ENCODE data around the gene CUBN. TPM values are rescaled to one million over a fixed set of nuclear protein-coding genes. Genes with fewer than 3 reads are reported as not detected.

Gene CUBN
- total RNA-seq, 2 experiments from 2014 or later: 7.9 to 9.2 TPM

DNA sequence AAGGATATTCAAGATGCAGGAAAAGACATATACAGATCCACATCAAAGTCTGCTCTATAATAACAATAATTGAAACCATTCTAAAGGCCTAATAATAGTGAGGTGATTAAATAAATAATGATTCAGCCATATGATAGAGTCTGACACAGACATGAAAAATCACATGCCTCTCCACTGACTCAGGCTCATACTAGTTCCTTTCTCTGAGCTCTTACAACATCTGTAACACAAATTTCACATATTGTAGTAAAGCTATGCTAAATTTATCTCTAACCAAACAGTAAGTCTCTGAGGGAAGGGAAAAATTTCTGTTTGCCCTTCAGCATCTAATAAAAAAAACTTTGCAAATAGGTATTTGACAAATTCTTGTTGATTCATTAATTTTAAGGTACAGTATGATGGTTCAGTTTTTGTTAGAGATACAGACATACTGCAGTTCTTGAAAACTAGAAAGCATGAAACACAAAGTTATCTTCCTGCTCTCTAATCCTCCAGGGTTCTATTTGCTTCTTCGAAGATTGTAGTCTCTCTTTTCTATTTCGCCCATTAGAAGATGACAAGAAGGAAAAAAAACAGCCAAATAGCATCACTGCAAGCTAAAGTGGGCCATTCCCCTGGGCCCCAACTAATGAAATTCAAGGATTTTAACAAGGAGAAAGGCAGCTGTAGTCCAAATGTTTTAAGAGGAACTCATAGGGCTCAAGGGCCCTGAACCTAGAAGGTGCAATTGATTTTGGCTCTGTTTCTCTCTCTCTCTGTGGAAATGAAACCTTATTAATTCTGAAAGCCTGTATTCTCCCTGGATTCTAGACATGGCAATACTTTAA, 53.9 kb downstream of the CUBN start:
- Histone ChIP-seq H3K36me3 (ENCODE audit: insufficient read depth, low read length) (no peaks in the 10 kb centered on the region), H3K4me1 (ENCODE audit: insufficient read depth, low read length) (no peaks in the 10 kb centered on the region), H3K27ac (ENCODE audit: low read depth in 1 of 2, low read length in 2 of 2) (no peak overlapping the region), H3K27me3 (ENCODE audit: control insufficient read depth in 1 of 2, insufficient read depth in 2 of 2, low read length in 2 of 2) (no peaks in the 10 kb centered on the region), H3K4me3 (ENCODE audit: low read length) (no peak overlapping the region), H3K9me3 (ENCODE audit: control insufficient read depth in 1 of 2, insufficient read depth in 1 of 2, low read length in 2 of 2) (no peaks in the 10 kb centered on the region)
- Mint-ChIP-seq H3K9me3 (no peaks in the 10 kb centered on the region), H3K4me1 (ENCODE audit: low read depth) (no peaks in the 10 kb centered on the region), H3K27me3 (no peaks in the 10 kb centered on the region), H3K36me3 (ENCODE audit: low read depth) (peaks cover 28% of the 10 kb centered on the region), H3K27ac (no peak overlapping the region), H3K4me3 (no peak overlapping the region)
- ATAC-seq (ENCODE audit: poor library complexity): no peak
- intact Hi-C loops (cut with DNase I, micrococcal nuclease): loop anchor here in 1 of 2 experiments (5.0 kb wide), 1 partner anchor 43 kb away; no protein-coding TSS in a partner anchor
- ChIA-PET CTCF (no interaction called here), POLR2A (no interaction called here)
- DNase-seq: peak in 2 of 14 experiments; percentile 42 to 56
- TF ChIP-seq, protein P1, sequence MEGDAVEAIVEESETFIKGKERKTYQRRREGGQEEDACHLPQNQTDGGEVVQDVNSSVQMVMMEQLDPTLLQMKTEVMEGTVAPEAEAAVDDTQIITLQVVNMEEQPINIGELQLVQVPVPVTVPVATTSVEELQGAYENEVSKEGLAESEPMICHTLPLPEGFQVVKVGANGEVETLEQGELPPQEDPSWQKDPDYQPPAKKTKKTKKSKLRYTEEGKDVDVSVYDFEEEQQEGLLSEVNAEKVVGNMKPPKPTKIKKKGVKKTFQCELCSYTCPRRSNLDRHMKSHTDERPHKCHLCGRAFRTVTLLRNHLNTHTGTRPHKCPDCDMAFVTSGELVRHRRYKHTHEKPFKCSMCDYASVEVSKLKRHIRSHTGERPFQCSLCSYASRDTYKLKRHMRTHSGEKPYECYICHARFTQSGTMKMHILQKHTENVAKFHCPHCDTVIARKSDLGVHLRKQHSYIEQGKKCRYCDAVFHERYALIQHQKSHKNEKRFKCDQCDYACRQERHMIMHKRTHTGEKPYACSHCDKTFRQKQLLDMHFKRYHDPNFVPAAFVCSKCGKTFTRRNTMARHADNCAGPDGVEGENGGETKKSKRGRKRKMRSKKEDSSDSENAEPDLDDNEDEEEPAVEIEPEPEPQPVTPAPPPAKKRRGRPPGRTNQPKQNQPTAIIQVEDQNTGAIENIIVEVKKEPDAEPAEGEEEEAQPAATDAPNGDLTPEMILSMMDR (IDR thresholded peaks at IDR 0.05): no peak

DNA sequence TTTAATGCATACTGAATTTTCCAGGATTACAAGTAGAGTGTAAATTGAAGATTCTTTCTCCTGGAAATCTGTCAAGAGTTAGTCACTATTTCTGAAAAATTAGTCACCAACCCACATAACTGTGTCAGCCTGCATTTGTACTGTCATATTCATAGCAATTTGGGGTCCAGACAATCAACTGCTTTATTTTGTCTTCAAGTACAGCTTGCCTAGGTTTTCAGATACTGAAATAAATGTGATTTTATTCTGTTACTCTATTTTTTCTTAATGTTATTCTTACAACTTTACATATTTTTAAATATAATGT, 55.1 kb downstream of the CUBN start:
- DNase-seq (peak in 1 of 14 experiments; percentile 22), ATAC-seq (ENCODE audit: poor library complexity) (no peak)
- Histone ChIP-seq H3K36me3 (ENCODE audit: insufficient read depth, low read length) (no peaks in the 10 kb centered on the region), H3K4me1 (ENCODE audit: insufficient read depth, low read length) (no peaks in the 10 kb centered on the region), H3K27ac (ENCODE audit: low read depth in 1 of 2, low read length in 2 of 2) (no peak overlapping the region), H3K4me3 (ENCODE audit: low read length) (no peak overlapping the region), H3K27me3 (ENCODE audit: control insufficient read depth in 1 of 2, insufficient read depth in 2 of 2, low read length in 2 of 2) (no peaks in the 10 kb centered on the region), H3K9me3 (ENCODE audit: control insufficient read depth in 1 of 2, insufficient read depth in 1 of 2, low read length in 2 of 2) (no peaks in the 10 kb centered on the region)
- no peaks in the 10 kb centered on the region for H3K4me1 Mint-ChIP-seq (ENCODE audit: low read depth)
- CTCF ChIA-PET: interaction anchor here (0.7 to 0.9 kb wide), 2 partner anchors 24 to 31 kb away, joined by 3 read pairs; no protein-coding TSS in a partner anchor
- no peak overlapping the region for H3K4me3 Mint-ChIP-seq
- no peaks in the 10 kb centered on the region for H3K9me3 Mint-ChIP-seq
- H3K36me3 Mint-ChIP-seq (ENCODE audit: low read depth): peaks cover 29% of the 10 kb centered on the region
- POLR2A ChIA-PET: no interaction called here
- intact Hi-C loops (cut with DNase I, micrococcal nuclease): no loop called here
- TF ChIP-seq, protein P1 (IDR thresholded peaks at IDR 0.05): no peak
- H3K27ac Mint-ChIP-seq: no peak overlapping the region
- no peaks in the 10 kb centered on the region for H3K27me3 Mint-ChIP-seq

DNA sequence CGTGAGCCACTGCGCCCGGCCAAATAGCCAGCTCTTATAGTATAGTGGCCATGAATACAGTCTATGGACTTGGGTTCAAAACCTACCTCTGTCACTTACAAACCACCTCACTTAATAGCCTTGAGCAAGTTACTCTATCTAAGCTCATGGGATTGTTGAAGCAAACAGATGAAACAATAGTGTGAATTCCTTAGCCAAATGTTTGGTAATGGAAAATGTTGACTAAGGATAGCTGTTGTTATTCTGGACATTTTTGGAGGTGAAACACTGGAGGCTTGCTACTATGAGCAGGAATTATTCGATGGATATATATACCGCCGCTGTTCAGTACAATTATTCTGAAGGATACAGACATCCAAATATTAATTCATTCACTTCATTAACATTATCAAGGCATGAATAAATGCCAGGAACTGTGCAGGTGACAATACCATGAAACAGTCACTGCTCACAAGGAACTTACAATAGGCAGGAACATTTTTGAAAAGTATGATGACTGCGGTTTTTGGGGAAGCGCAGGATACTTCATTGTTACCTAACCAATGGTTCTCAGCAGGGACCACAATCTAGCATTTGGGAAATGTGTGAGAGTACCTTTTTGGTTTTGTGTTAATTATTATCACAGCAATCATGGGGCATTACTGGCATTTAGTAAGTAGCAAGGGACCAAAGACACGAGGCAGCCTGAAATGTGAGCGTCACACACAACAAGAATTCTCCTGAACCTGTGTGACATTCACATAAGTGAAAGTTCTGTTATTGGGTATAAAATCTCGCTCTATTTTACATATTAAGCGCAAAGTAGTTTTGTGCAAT, 55.7 kb downstream of the CUBN start:
- Mint-ChIP-seq H3K27ac (no peak overlapping the region), H3K4me1 (ENCODE audit: low read depth) (no peaks in the 10 kb centered on the region), H3K27me3 (no peaks in the 10 kb centered on the region), H3K9me3 (no peaks in the 10 kb centered on the region), H3K4me3 (no peak overlapping the region), H3K36me3 (ENCODE audit: low read depth) (peaks cover 33% of the 10 kb centered on the region)
- ATAC-seq (ENCODE audit: poor library complexity) (no peak), DNase-seq (no peak)
- intact Hi-C loops (cut with DNase I, micrococcal nuclease): no loop called here
- Histone ChIP-seq H3K27me3 (ENCODE audit: control insufficient read depth in 1 of 2, insufficient read depth in 2 of 2, low read length in 2 of 2) (no peaks in the 10 kb centered on the region), H3K4me3 (ENCODE audit: low read length) (no peak overlapping the region), H3K4me1 (ENCODE audit: insufficient read depth, low read length) (no peaks in the 10 kb centered on the region), H3K27ac (ENCODE audit: low read depth in 1 of 2, low read length in 2 of 2) (no peak overlapping the region), H3K36me3 (ENCODE audit: insufficient read depth, low read length) (no peaks in the 10 kb centered on the region), H3K9me3 (ENCODE audit: control insufficient read depth in 1 of 2, insufficient read depth in 1 of 2, low read length in 2 of 2) (no peaks in the 10 kb centered on the region)
- CTCF ChIA-PET: interaction anchor here (0.7 to 1.0 kb wide), 3 partner anchors 25 to 156 kb away, joined by 3 read pairs; no protein-coding TSS in a partner anchor
- TF ChIP-seq, protein P1 (IDR thresholded peaks at IDR 0.05): no peak
- POLR2A ChIA-PET: no interaction called here

Data from CD4-positive, alpha-beta T cell (primary cell).